Bronchial epithelial cell (primary cell): ENCODE results near the gene IL12RB1. TPM values are rescaled to one million over a fixed set of nuclear protein-coding genes. Genes with fewer than 3 reads are reported as not detected.

Source experiments
- DNase-seq: peaks from one replicate; pipeline ENCODE4 v3.0.0-alpha.2; 2010; ENCODE audit warnings: low read depth
- FAIRE-seq: peaks from 2 replicates; lab custom pipeline; 2011; peaks lifted over from hg19 to GRCh38; lab: Jason Lieb, UNC
- H3K27me3 ChIP-seq: 2 replicates; pipeline ENCODE4 v1.5.1; 2011; ENCODE audit warnings: low read length; ENCODE audit not compliant: control insufficient read depth, insufficient read depth
- H3K36me3 ChIP-seq: 2 replicates; pipeline ENCODE4 v1.5.1; 2011; ENCODE audit warnings: low read length; ENCODE audit not compliant: control insufficient read depth, insufficient read depth
- H3K4me3 ChIP-seq: 2 replicates; pipeline ENCODE4 v1.5.1; 2011; ENCODE audit warnings: mild to moderate bottlenecking, low read depth, low read length, control low read depth
- CTCF ChIP-seq: IDR thresholded peaks from 2 replicates; pipeline ENCODE4 v1.5.1; 2011; ENCODE audit warnings: mild to moderate bottlenecking, moderate library complexity, low read length, control low read depth, inconsistent platforms; ENCODE audit not compliant: insufficient read depth, severe bottlenecking
- total RNA-seq: library from RNA; depleted of rRNA; stranded (reverse); fragments of >200 nt; gene quantifications from 2 replicates; pipeline ENCODE4 v1.2.1, GENCODE V29; 2014

The IL12RB1 gene
- total RNA-seq, 1 donor from 2014 or later = under 0.01 TPM

GRCh38 chr19:18058208-18059009, 28.3 kb downstream of the IL12RB1 start:
- DNase-seq (peak; percentile 29), FAIRE-seq (no peak)
- no peak overlapping the region for H3K4me3 ChIP-seq
- H3K27me3 ChIP-seq = no peaks in the 10 kb centered on the region
- H3K36me3 ChIP-seq = no peaks in the 10 kb centered on the region
- peak; percentile 86 for TF ChIP-seq CTCF

- Histone ChIP-seq H3K4me3 (no peak overlapping the region), H3K36me3 (no peaks in the 10 kb centered on the region), H3K27me3 (no peaks in the 10 kb centered on the region)
- DNase-seq (no peak), FAIRE-seq (no peak)
- TF ChIP-seq CTCF = no peak
Observed at GRCh38 chr19:18057557-18057956, 29.2 kb downstream of the IL12RB1 start.

GRCh38 chr19:18055967-18056366, 30.8 kb downstream of the IL12RB1 start:
- Histone ChIP-seq H3K4me3 (no peak overlapping the region), H3K27me3 (peaks cover 2% of the 10 kb centered on the region), H3K36me3 (no peaks in the 10 kb centered on the region)
- DNase-seq (no peak), FAIRE-seq (no peak)
- no peak for TF ChIP-seq CTCF

- Histone ChIP-seq H3K27me3 (peaks cover 2% of the 10 kb centered on the region), H3K36me3 (no peaks in the 10 kb centered on the region), H3K4me3 (no peak overlapping the region)
- no peak for DNase-seq
- FAIRE-seq = no peak
- no peak for TF ChIP-seq CTCF
Observed at GRCh38 chr19:18053576-18054219, 33.0 kb downstream of the IL12RB1 start.

GRCh38 chr19:18051887-18052286, 34.8 kb downstream of the IL12RB1 start:
- Histone ChIP-seq H3K27me3 (peaks cover 2% of the 10 kb centered on the region), H3K4me3 (no peak overlapping the region), H3K36me3 (no peaks in the 10 kb centered on the region)
- FAIRE-seq (no peak), DNase-seq (no peak)
- TF ChIP-seq CTCF = no peak

GRCh38 chr19:18049385-18049784, 37.3 kb downstream of the IL12RB1 start:
- no peak for TF ChIP-seq CTCF
- Histone ChIP-seq H3K27me3 (peaks cover 2% of the 10 kb centered on the region), H3K36me3 (no peaks in the 10 kb centered on the region), H3K4me3 (no peak overlapping the region)
- FAIRE-seq (no peak), DNase-seq (no peak)
